Epithelial cell of proximal tubule (primary cell): ENCODE results near the gene FOXRED2. TPM values are rescaled to one million over a fixed set of nuclear protein-coding genes. Genes with fewer than 3 reads are reported as not detected.
"Not testable (repeated sequence)": the region's sequence is repeated elsewhere in the genome, so short reads cannot be mapped to it uniquely, and the experiment has no call there.

ENCODE experiments used
- DNase-seq: peaks from one replicate; pipeline ENCODE4 v3.0.0-alpha.2; 2011; ENCODE audit warnings: low read depth
- H3K4me3 ChIP-seq: 2 replicates; pipeline ENCODE4 v1.5.1; 2011; ENCODE audit warnings: low read depth, mild to moderate bottlenecking, low read length
- CTCF ChIP-seq: conservative IDR thresholded peaks from 2 replicates; pipeline ENCODE4 v1.5.1; 2012; ENCODE audit warnings: low read depth, mild to moderate bottlenecking, low read length
- total RNA-seq: library from RNA; depleted of rRNA; stranded (reverse); fragments of >200 nt; gene quantifications from 2 replicates; pipeline ENCODE4 v1.2.3, GENCODE V29; 2015

FOXRED2 gene
- total RNA-seq, 1 donor from 2014 or later, result 3.1 TPM

- no peak for DNase-seq
- TF ChIP-seq CTCF, result no peak
- H3K4me3 ChIP-seq, result peak overlapping the region; percentile 51
Measured at GRCh38 chr22:36455571-36456463, 51.0 kb downstream of the FOXRED2 start.

DNA sequence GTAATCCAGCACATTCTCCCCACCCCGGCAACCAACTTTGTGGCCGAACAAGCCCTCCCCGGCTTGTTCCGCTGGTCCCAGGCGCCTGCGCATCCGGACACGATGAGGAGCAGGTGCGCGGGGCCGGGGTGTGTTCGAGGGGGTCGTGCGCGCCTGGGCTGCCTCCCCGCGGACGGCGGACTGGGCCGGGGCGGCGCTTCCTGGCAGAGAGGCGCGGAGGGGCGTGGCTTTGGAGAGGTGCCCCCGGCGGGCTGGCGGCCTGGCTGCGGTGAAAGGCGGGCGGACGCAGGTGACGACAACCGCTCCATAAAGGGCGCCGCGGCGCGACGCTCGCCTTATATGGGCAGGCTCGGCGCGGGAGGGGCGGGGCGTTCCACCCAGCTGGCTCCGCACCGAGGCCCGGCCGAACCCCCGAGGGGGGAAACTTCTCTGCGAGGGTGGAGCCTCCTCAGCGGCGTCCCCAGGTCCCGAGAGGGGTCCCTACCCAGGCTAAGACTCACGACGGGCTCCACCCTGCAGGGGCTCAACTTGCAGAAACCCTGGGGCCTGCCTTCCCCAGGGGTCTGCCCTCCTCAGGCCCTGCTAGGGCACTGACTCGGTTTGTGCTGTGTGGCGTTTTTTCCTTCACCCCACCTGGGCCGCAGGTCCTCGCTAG lies 51.8 kb downstream of the FOXRED2 start:
- TF ChIP-seq CTCF, result no peak
- no peak for DNase-seq
- peak overlapping the region; percentile 51 for H3K4me3 ChIP-seq

- DNase-seq, result no peak
- no peak for TF ChIP-seq CTCF
- no peak overlapping the region for H3K4me3 ChIP-seq
Measured at GRCh38 chr22:36453855-36454378, 52.9 kb downstream of the FOXRED2 start.

DNA sequence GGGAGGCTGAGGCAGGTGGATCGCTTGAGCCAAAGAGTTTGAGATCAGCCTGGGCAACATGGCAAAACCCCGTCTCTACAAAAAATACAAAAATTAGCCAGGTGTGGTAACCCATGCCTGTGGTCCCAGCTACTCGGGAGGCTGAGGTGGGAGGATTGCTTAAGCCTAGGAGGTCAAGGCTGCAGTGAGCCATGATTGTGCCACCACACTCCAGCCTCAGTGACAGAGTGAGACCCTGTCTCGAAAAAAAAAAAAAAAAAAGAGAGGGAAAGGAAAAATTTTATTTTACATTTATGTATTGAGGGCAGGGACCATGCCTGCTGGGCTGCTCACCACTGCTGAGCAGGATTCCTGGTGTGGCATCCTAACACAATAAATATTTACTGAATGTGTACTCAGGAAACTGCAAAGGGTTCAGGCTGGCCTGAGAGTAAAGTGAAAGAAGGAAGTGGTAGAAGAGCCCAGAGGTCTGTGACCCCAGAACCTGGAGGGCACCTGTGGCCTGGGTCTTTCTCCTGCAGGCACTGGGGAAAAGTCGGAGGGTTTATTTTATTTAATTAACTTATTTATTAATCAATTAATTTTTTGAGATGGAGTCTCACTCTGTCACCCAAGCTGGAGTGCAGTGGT lies 53.7 kb downstream of the FOXRED2 start:
- DNase-seq, H3K4me3 ChIP-seq: not testable (repeated sequence)

DNA sequence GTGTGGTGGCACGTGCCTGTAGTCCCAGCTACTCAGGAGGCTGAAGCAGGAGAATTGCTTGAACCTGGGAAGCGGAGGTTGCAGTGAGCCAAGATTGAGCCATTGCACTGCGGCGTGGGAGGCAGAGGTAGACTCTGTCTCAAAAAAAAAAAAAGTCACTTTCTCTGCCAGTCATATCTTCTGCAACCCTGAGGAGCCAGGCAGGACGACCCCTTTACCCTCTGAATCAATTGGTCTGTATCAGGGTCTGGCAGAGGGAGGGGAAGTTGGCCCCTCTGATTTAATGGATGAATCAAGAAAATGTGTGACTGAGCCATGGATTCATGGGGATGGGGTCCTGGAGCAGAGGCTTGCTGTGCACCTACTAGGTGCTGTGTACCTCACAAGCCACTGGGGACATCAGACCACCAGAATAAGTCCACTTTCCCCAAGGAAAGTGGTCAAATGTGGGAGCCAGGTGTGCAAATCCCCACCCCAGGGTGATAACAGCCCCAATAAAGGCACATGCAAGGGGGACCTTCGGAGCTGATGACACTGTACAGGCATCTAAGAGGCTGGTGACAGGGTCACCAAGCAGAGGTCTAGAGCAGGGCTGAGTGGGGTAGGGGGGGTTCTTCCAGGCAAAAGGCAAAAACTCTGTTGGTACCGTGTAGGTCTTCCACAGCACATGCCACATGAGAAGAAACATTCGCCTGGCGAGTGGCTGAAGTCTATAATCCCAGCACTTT lies 54.4 kb downstream of the FOXRED2 start:
- no peak overlapping the region for H3K4me3 ChIP-seq
- no peak for DNase-seq
- TF ChIP-seq CTCF, result no peak

GRCh38 chr22:36450923-36451322 lies 55.9 kb downstream of the FOXRED2 start:
- DNase-seq, H3K4me3 ChIP-seq: not testable (repeated sequence)

DNA sequence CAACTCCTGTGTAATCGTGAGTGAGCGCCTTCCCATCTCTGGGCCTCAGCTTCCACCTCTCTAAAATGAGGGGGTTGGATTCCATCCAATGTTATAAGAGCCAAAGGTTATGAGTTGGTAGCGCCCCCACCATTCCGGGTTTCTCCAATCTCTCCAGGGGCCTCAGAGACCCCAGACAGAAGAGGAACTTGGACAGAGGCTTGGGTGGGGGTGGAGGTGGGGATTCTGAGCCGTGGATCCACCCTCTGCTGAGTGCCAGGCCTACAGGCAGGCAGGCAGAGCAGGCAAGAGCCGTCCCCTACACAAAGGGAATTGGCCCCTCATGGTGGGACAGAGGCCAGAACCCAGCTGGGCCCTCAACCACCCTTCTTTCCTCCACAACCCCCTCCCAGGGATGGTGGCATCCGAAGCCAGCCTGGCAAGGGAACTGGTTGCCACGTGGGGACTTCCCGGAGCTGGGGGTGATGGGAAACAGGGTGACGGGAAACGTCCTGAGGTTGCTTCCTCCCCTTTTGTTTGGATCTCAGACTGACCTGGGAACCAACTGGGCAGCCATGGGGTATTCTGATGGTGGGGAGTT lies 57.2 kb downstream of the FOXRED2 start:
- DNase-seq, result no peak
- TF ChIP-seq CTCF, result no peak

More for the DNA sequence above, 57.2 kb downstream of the FOXRED2 start:
- H3K4me3 ChIP-seq, result no peak overlapping the region
